DMS153 treated with DMSO at 0.1 percent for 48 hours (cell line): ENCODE measurements around the gene VSIR.

Experiments
- DNase-seq: peaks from one replicate; lab custom pipeline; 2025; ENCODE audit not compliant: unreplicated experiment; lab: John Stamatoyannopoulos, UW

The VSIR gene

DNA sequence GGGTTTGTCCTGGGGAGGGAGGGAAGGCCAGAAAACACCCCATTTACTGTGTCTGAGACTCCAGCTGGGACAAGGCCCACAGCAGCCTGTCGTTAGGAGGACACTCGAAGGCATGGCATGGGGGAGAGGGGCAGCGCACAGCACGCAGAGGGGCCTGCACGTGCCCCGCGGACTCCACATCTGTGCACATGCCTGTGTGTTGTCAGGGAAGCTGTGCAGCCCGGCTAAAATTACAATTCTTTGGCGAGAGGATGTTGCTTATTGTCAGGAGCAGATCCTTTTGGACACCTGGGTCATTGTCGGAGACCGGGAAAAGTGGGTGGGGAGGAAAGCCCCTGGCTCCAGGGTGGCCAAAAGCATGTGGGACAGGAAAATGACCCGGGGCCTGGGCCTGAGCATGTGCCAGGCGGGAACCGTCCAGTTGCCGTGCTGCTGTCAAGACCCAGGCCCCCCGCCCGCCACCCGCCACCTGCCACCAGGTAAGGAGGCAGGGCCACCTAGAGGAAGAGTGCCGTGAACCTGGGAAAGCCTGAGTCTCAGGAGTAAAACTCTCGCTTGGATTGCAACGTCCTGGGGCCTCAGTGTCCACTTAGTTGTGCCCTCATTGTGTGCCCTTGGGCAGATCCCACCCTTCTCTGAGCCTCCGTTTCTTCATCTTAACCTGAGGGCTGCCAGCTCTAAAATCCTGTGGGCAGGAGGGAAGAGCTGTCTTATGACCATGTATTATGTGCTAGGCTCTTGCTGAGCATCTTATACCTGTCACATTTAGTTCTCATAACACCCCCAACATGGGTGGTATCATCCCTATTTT is 7.2 kb downstream of the VSIR start:
- DNase-seq, result no peak

DNA sequence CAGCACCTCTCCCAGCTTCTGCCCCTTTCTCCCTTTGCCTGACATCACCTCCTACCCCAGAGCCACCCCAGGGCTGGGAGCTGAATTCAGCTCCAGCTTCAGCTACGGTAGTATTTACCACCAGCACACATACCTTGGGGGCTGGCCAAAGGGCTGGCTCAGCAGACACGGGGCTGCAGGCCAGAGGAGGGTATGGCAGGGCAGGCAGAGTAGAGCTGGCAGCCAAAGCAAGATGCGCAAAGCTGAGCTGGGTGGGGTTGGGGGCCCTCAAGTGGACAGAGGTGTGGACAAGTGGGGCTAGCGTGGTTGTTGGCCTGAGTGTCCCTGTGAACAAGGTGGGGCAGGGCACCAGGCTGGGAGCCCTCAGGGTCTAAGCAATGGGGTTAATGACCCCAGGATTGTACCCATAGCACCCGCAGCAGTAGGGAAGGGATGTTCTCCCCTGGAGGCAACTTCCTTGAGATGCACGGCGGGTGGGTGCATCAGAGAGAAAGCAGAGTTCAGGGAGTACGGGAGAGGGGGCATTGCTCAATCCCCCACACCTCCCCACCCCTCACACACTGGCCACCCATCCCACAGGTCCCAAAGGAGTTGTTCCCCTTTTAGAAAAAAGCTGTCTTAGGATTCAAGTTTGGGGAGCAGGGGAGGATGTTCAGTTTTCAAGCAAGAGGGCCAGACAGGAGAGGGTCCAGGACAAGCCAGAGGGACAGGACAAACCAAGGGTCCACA is 8.0 kb downstream of the VSIR start:
- DNase-seq, result no peak

DNA sequence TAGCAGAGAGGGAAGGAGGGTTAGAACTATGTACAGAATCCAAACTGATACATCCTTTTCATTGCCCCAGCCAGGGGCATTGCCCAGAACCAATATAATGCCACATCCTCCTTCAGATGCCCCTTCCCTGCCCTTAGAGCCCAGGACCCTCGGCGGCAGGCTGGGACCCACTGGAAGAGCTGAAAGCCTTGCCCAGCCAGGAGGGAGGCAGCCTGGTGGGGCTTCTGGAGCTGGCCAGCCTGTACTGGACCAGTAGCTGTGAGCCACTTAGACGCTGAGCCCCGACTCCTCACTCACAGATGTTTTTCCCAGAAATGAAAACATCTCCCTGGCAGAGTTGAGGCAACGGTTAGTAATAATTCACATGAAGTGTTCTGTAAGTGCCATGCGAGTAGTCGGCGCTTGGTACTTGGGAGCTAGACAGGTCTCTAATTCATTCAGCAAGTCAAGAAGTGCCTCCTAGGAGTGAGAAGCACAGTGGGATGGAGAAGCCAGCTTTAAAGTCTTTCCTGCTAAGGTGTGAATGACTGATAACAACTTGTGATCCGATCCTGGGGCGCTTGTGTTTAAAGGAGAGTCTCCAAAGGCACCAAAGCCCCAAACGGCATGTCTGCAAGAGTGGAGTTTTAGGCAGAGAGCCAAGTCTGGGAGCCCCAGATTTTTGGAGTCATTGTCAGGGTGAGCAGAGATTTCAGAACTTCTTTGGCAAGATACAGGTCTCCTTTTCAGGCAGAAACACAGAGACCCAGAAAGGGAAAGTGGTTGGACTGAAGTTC is 9.8 kb downstream of the VSIR start:
- no peak for DNase-seq

DNA sequence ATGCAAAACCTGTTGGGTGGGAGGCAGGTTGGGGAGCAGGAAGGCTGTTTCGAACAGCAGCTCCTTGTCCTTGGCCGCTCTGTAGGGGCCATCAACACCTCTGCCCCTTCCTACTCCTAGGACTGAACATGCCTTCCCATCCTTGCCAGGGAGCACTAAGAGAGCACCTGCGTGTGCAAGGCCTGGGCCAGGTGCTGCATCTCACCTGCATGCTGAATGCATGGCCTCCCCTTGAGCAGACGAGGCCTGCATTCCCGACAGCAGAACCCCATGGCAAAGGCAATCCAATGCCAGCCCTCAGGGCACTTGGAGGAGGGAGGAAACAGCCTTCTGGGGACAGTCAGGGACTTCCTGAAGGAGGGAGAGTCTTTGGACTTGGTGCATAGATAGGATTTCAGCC is 11.0 kb downstream of the VSIR start:
- DNase-seq, result no peak

DNA sequence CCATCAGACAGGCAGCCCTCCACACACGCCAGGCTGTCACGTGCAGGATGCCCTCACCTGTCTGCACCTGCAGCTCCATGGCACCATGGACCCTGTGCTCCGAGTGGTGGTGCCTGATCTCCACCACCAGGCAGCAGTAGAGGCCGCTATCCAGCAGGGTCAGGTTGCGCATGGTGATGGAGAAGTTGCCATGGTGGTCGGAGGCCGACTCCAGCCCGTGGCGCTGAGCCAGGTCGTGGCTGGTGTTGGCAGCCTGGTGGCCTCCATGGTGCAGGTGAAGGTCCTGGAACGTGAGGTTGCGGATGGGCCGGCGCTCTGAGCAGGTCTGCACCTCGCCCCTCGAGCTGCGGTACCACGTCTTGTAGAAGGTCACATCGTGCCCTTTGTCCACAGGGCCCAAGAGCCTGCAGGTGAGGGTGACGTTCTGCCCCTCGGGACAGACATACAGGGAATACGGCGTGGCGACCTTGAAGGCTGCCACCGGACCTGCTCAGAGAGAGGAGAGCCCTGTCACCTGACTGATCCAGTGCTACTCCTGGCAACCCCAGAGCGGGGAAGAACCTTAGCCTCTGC is 11.7 kb downstream of the VSIR start:
- no peak for DNase-seq

DNA sequence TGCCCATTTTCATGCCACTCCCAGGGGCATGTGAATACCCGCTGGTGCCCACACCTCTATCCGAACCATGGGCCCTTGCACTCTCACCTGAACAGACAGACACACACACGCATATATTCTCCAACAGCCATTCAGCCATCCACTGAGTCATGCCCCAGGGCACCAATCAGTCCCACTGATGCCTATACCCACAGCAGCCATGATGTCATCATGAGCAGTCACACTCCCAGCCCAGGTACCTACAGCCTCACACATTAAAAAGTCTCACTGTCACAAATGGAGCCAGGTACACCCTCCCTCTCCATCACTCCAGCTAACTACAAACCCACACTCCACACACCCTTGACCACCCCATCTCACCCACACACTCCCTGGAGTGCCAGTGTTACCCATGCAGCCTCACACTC is 12.2 kb downstream of the VSIR start:
- no peak for DNase-seq

DNA sequence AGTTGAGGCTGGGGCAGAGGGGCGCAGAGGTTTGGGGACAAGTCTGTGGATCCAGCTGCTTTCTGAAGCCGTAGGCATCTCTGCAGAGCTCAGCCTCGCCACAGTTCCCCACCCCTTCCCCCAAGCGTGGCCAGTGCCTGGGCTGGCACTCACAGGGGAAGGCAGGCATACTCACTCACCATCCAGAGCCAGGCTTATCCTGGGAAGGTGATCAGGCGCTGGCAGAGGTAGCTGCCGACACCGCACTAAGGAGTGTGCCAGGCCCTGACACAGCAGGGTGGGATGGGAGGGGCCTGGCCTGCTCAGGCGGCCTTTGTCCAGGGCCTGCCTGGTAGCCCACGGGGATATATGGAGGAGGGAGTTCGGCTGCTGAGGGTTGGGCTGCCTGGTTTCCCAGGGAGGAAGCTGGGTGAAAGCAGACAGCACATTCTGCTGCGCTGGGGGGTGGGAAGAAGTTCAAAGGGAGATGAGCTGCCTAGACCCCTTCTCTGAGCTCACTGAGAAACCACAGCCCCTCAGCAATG is 15.9 kb downstream of the VSIR start:
- DNase-seq, result no peak

DNA sequence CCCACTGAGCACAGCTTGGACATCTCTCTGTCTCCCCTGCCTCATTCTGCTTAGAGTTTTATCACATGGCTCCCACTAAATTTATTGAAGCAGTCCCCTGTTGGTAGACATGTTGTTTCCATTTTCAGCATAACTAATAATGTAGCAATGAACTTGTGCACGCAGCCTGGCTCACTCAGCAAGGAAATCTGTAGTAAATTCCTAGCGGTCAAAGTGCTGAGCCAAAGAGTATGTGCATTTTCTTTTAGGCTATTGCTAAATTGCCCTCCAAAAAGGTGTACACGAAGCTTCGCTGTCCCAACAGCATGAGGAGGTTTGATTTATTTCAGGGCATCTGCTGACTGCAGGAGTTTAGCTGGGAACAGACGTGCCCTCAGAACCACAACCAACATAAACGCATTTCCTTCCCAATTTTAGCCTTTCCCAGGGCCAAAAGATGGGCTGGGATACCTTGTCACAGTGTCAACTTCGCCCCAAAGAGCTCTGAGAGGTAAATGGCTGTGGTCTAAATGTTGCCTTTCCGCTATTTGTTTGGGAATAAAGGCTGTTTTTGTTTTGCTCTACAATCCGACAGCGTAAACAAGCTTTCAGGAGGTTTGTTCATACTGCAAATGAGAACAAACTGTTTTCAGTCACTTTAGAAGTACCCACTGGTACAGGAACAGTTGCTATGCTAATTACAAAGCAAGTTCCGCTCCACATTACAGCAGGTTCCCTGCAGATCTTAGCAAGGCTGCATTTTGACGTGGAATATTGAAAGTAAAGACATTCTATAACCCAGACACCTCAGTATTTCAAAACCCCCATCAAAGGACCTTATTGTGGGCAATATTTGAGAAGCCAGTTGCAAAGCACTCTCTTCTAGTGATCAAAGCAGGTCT is 16.8 kb downstream of the VSIR start:
- no peak for DNase-seq

DNA sequence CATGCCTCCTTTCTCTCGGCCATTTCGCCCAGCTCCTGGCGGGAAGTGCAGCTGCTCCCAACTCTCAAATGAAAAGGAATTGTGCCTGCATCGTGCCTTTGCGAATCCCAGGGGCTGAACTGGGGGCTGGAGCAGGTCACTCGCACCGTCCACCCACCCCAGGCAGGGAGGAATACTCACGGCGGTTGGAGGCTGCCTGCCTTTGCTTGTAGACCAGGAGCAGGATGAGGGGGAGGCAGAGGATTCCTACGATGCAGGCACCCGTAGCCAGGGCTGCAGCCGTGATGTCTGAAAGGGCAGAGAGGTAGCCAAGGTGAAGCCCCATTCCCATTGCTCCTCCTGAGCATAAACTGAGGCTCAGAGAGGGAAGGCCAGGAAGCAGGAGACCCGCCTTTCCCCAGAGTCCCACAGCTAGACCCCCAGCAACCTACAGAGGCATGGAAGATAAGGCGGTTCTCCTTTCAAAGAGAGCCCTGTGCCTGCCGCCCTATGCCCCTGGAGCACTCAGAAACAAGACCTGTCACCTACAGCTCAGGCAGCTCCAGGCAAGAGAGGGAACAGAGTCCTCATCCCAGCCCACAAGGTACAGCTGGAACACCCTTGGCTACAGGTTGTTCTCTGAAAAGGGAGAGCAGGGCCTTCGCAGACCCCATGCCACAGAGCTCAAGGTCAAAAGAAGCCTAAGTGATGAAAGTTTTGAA is 18.0 kb downstream of the VSIR start:
- no peak for DNase-seq

DNA sequence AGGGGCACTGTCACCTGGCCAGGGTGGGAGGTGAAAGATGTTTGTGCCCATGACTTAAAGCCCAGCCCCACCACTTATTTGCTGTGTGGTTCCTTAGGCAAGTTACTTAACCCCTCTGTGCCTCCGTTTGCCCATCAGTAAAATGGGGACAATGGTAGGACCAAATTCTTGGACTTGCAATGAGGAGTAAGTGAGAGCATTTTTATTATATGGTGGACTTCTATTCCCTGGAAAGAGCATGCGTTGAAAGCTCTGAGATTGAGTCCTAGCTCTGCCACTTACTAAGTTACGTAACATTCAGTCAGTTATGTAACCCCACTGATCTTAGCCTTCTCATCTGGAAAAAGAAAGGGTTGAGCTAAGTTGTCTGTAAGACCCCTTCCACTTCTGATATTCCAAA is 18.8 kb downstream of the VSIR start:
- DNase-seq, result no peak

DNA sequence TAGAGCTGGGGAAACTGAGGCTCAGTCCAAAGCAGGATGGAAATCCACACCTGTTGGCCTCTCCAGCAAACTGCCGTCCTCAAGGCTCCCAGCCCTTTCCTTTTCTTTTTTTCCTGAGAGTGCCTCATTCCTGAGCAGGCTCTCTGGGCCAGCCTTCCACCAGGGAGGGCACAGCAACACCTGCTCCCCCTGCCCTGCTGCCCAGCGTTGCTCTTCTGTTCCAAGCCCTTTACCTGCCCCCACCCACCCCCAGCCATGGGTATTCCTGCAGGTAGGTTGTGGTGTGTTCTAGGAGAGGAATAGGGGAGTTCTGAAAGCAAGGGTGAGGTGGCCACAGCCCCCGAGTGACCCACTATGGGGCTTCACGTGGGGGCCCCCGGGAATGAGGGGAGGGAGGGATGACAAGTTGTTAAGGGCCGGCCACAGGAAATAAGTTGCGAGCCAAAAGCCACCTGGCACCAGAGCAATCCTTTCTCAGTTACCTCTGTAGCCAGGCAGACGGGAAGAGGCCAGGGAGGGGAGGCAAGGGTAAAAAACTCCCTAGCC is 19.3 kb downstream of the VSIR start:
- no peak for DNase-seq

DNA sequence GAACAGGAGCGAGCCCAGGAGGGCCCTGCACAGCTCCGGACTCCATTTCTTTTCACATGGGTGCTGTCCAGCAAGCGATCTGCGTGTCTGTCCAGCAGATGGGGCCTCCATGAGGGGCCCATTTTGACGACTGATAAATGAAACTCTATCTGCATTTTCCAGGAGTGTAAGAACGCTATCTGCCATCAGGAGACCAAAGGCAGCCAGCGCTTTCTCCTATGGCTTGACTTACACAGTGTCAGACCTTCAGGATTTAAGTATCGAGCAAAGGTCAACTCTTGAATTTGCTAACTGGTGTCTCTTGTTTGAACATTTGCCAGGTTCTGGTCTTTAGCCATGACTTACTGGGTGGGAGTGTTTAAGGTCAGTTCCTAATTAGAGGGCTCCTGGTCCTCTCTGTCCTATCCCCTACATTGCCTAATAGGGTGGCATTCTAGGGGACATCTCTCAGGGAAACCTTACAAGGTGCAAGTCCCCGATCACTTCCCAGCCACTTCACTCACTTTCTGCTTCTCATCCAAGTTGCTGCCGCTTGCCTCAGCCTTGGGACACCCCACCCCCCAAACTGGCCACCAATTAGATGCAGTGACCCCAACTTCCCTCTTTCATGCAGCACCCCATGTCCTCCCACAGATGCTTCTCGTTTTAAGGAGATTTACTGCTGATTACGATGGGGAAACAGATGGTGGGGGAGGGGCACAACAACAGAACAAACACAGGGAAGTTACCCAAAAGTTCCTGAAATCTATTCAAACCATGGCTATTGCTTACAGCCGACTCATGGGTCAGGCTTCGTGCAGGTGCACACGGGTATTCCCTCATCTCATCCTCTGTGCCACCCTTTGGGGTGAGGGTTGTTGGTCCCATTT is 20.0 kb downstream of the VSIR start:
- no peak for DNase-seq

DNA sequence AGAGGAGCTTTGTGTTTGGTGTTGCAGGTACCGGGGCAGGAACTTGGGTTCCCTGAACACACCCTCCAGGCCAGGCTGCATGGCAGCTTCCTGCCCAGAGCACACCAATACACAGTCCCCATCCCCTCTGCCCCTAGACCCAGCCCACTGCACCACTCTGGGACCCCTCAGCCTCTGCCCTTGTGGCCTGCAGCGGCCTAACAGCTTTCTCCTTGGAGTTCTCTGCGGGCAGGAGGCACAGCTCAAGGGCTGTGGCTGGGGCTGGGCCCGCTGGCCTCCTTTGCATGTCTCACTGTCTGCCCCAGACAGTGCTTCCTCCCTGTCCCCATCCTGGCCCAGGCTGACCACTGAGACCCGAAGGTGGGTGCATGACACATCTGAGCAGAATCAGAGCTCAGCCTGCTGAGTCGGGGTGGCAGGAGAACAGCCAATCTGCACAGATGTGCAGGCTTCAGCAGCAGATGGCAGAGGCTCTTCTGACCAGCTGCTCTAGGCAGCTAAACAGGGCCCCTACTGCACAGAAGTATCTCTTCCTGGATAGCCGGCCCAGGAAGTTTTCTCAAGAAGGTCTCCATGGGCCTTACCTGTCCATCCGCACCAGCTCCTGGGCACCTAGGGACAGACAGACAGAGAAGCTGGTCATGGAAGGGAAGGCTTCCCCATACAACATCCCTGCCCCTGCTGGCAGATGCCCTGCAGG is 20.8 kb downstream of the VSIR start:
- DNase-seq, result no peak

DNA sequence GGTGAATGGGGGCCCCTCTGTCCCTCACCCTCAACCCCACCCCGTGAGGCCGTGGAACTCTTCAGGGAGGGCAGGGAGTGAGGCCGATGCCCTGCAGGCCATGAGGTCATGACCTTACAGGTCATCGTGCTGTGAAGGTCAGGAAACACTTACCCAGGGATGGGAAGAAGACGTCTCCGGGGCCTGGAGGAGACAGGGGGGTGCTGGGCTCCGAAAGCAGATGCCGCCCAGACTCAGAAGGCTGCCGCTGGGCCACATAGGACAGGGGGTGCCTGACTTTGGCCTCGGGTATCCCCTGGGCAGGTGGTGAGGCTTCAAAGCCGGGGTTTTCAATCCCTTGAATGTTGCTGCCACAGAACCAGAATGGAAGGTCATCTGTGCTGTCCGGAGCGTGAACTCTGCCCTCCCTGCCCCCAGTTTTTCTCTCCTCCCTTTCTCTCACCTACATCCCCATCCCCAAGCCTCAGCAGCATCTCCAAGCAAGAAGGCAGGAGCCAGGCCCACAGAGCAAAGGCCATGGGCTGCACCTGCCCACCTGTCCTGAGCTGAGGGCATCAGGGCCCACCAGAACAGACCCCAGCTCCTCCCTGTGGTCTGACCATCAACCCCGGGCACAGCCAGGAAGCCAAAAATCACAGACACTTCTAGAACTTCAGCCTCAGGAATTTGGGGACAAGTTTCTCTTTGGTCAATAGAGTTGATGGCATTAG is 21.6 kb downstream of the VSIR start:
- no peak for DNase-seq

DNA sequence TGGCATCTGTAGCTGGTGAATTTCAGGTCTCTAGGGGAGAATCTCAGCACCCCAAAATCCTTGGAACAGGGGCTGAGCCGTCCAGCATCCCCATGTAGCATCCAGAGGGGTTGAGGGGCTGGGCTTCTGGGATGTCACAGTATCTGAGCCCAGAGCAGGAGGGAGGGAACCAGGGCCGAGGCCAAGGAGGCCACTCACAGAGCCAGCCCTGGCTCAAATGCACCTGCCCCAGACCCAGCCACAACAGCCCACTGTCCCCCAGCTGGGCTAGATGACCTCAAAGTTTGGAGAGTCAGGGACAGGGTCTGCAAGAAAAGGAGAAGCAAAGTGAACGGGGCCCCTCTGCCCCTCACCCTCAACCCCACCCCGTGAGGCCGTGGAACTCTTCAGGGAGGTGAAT is 22.3 kb downstream of the VSIR start:
- no peak for DNase-seq

DNA sequence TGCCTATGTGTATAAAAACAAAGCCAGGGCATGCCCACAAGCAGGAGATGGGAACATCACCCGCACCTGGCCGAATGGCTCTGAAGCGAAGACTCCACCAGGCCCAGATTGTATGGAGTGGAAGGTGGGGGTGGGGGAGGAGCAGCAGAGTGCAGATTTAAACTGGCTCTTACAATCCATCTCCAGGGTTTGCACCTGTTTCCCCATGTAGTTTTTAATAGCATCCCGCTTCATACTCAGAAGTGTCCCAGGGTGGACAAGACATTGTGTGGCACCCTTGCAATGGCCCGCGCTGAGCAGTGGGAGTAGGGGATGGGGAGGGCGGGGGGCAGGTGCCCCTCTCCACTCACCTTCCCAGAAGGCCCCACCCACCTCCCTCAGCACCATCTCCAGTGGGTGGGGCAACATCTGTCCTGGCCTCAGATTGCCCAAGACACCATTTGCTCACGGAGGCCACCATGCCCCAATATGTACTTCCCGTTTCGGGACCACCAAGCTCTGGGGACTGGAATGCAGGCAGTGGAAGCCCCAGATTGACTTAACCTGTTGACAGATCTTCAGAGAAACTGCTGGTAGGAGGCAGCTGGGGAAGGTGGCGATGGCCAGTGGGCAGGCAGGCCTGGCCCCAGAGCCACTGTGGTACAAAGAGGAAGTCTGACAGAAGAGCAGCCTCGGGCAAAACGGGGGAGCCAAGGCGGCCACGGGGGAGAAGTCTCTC is 23.0 kb downstream of the VSIR start:
- DNase-seq, result no peak

DNA sequence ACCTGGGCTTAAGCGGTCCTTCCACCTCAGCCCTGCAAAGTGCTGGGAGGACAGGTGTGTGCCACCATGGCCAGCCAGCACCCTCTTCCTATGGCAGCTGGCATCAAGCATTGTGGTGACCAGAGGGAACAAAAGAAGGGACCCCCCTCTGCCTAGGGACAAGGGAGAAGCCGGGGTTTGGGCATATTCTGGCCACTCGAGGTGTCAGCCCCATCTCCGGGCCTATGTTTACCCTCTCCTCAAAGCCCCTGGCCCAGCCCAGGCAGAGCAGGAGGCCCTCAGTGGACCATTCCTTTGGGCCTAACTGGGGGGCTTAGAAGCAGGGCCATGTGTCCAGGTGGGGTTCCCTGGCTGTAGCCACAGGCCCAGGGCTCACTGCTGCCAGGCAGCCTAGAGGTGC is 23.9 kb downstream of the VSIR start:
- no peak for DNase-seq
